Caco-2 (cell line): ENCODE measurements around the gene PIBF1. TPM values are rescaled to one million over a fixed set of nuclear protein-coding genes. Genes with fewer than 3 reads are reported as not detected.

Source experiments
- BruUV-seq: library from RNA; stranded (reverse); fragments of 400-500 nt; replicated peaks from 2 replicates; lab custom pipeline; 2021; lab: Mats Ljungman, UMichigan
- CTCF ChIA-PET: fragments of 300-600 bp; sonication (Branson Sonifier 250); formaldehyde crosslinking; loops from one replicate; lab custom pipeline; 2022; ENCODE audit warnings: antibody characterized with exemption; lab: Charles Lee
- POLR2A ChIA-PET: fragments of 300-600 bp; sonication (Branson Sonifier 250); formaldehyde crosslinking; loops from one replicate; lab custom pipeline; 2022; ENCODE audit warnings: antibody characterized with exemption; lab: Charles Lee
- DNase-seq, 2 experiments: peaks; one replicate each; pipeline versions ENCODE4 v3.0.0 to v3.0.0-alpha.2; 2020 to 2022
- H3K27me3 ChIP-seq: replicated peaks from 2 replicates; pipeline ENCODE4 v1.6.0; 2011; ENCODE audit warnings: low read length; ENCODE audit not compliant: control insufficient read depth, insufficient read depth
- H3K36me3 ChIP-seq: 2 replicates; pipeline ENCODE4 v1.5.1; 2011; ENCODE audit warnings: low read length; ENCODE audit not compliant: control insufficient read depth, insufficient read depth
- H3K4me1 ChIP-seq: fragments of 250-450 bp; sonication (Bioruptor Pico); 2 replicates; pipeline ENCODE4 v1.5.1; 2020; ENCODE audit warnings: mild to moderate bottlenecking
- H3K4me3 ChIP-seq: 2 replicates; pipeline ENCODE4 v1.5.1; 2011; ENCODE audit warnings: low read depth, mild to moderate bottlenecking, control low read depth, low read length
- H3K9me3 ChIP-seq: fragments of 250-450 bp; sonication (Bioruptor Pico); 2 replicates; pipeline ENCODE4 v1.5.1; 2020; ENCODE audit warnings: mild to moderate bottlenecking, moderate library complexity
- H3K27ac Mint-ChIP-seq: one replicate; pipeline ENCODE4 v1.8.0; 2022; ENCODE audit warnings: mixed read lengths; ENCODE audit not compliant: unreplicated experiment
- H3K27me3 Mint-ChIP-seq: one replicate; pipeline ENCODE4 v1.8.0; 2022; ENCODE audit warnings: mixed read lengths; ENCODE audit not compliant: insufficient read depth, unreplicated experiment
- H3K36me3 Mint-ChIP-seq: one replicate; pipeline ENCODE4 v1.8.0; 2022; ENCODE audit warnings: mild to moderate bottlenecking, mixed read lengths; ENCODE audit not compliant: insufficient read depth, unreplicated experiment
- H3K4me1 Mint-ChIP-seq: one replicate; pipeline ENCODE4 v1.8.0; 2022; ENCODE audit warnings: low read depth, mixed read lengths; ENCODE audit not compliant: unreplicated experiment
- H3K4me3 Mint-ChIP-seq: one replicate; pipeline ENCODE4 v1.8.0; 2022; ENCODE audit warnings: mild to moderate bottlenecking, moderate library complexity, mixed read lengths; ENCODE audit not compliant: unreplicated experiment
- H3K9me3 Mint-ChIP-seq: one replicate; pipeline ENCODE4 v1.8.0; 2022; ENCODE audit warnings: mixed read lengths; ENCODE audit not compliant: unreplicated experiment
- CTCF ChIP-seq, 2 experiments: fragments of 200-600 bp in 1 of 2; IDR thresholded peaks; 1 replicate in 1 of 2; 2 replicates in 1 of 2; pipeline versions ENCODE4 v1.5.1 to v1.8.0; 2011 to 2022; ENCODE audit warnings: antibody characterized with exemption in 1 of 2, control low read depth in 1 of 2, inconsistent platforms in 1 of 2, low read depth in 1 of 2, low read length in 1 of 2, mild to moderate bottlenecking in 1 of 2, moderate library complexity in 1 of 2; ENCODE audit not compliant: insufficient read depth in 1 of 2, severe bottlenecking in 1 of 2, unreplicated experiment in 1 of 2
- intact Hi-C: fragments of 100-400 bp; cut with micrococcal nuclease; formaldehyde crosslinking; loops from one replicate; pipeline ENCODE4 v1.10.0; 2022; ENCODE audit not compliant: unreplicated experiment
- total RNA-seq: library from RNA; stranded (reverse); gene quantifications from 2 replicates; pipeline ENCODE4 v1.2.3, GENCODE V29; 2022

The PIBF1 gene
- total RNA-seq, 1 experiment from 2014 or later: 13.4 TPM

DNA sequence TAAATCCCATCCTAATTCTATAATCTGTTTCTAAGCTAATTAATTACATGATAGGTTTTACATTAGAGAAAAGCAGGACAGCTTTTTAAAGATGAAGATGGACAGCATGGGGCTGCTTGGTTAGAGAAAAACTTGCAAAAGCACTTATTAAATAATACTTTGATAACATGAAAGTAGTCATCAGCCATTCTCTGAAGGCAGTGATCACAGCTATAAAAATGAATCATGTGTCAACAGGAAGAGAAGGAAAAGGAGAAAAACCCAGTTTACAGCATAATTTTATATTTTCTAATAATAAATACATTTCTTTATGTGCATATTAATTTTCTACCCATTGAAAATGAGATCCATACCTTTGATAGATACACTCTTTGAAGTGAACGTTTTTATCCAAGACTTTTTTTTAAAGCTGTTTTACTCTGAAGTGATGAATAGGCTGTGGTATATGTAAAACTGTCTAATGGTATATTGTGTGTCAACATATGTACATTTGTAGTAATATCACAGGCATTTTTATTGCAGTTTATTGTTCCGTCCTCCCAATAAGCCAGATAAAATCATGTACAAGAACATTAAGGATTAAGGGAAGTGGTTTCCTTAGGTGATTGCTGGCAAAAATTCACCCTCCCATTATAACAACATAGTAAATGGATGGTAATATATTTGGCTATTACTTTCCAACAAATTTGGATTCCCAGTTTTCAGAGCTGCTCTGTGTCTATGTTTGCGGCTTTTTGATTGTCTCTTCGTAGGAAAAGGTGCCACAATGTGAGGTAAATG is 275.5 kb downstream of the PIBF1 start:
- H3K27me3 ChIP-seq: no peaks in the 10 kb centered on the region
- Mint-ChIP-seq H3K4me1 (peaks cover 25% of the 10 kb centered on the region), H3K9me3 (no peaks in the 10 kb centered on the region), H3K4me3 (peak overlapping the region; percentile 76), H3K27me3 (no peaks in the 10 kb centered on the region), H3K36me3 (peaks cover 41% of the 10 kb centered on the region), H3K27ac (peak overlapping the region; percentile 80)
- intact Hi-C loops: loop anchor here (1.0 to 5.0 kb wide), 9 partner anchors 16 to 270 kb away; no protein-coding TSS in a partner anchor
- BruUV-seq: no TSS peak
- DNase-seq: no peak
- peak overlapping the region; percentile 32 for H3K4me3 ChIP-seq
- CTCF ChIA-PET: interaction anchor here (0.9 to 1.8 kb wide), 2 partner anchors 17 kb away, joined by 3 to 6 read pairs; no protein-coding TSS in a partner anchor
- TF ChIP-seq CTCF (IDR thresholded peaks at IDR 0.05; ENCODE audit: insufficient read depth in 1 of 2, low read depth in 1 of 2, low read length in 1 of 2, severe bottlenecking in 1 of 2, unreplicated experiment in 1 of 2): no peak
- POLR2A ChIA-PET: interaction anchor here (1.1 kb wide), 1 partner anchor 360 kb away, joined by 3 read pairs; no protein-coding TSS in a partner anchor
- H3K4me1 ChIP-seq: peaks cover 49% of the 10 kb centered on the region
- no peaks in the 10 kb centered on the region for H3K9me3 ChIP-seq
- 0 out of 2 replicates have a peak, but pooled peaks cover 5% of the 10 kb centered on the region for H3K36me3 ChIP-seq

- ChIA-PET CTCF (interaction anchor here (0.9 to 1.8 kb wide), 4 partner anchors 17 to 218 kb away, joined by 3 to 8 read pairs (median 4); no protein-coding TSS in a partner anchor), POLR2A (interaction anchor here (1.0 to 1.7 kb wide), 5 partner anchors 11 to 359 kb away, joined by 3 to 14 read pairs (median 3); no protein-coding TSS in a partner anchor)
- H3K4me3 ChIP-seq: peak overlapping the region; percentile 32
- no TSS peak for BruUV-seq
- Mint-ChIP-seq H3K36me3 (peaks cover 46% of the 10 kb centered on the region), H3K27ac (peak overlapping the region; percentile 80), H3K9me3 (no peaks in the 10 kb centered on the region), H3K4me1 (peaks cover 30% of the 10 kb centered on the region), H3K27me3 (no peaks in the 10 kb centered on the region), H3K4me3 (peak overlapping the region; percentile 76)
- peaks cover 52% of the 10 kb centered on the region for H3K4me1 ChIP-seq
- DNase-seq: no peak
- H3K9me3 ChIP-seq: no peaks in the 10 kb centered on the region
- intact Hi-C loops: loop anchor here (1.0 to 5.0 kb wide), 9 partner anchors 17 to 269 kb away; no protein-coding TSS in a partner anchor
- 0 out of 2 replicates have a peak, but pooled peaks cover 6% of the 10 kb centered on the region for H3K36me3 ChIP-seq
- H3K27me3 ChIP-seq: no peaks in the 10 kb centered on the region
- no peak for TF ChIP-seq CTCF (IDR thresholded peaks at IDR 0.05; ENCODE audit: insufficient read depth in 1 of 2, low read depth in 1 of 2, low read length in 1 of 2, severe bottlenecking in 1 of 2, unreplicated experiment in 1 of 2)
These were observed 276.1 kb downstream of the PIBF1 start for GRCh38 chr13:73058064-73058313.

GRCh38 chr13:73058432-73058735 is 276.5 kb downstream of the PIBF1 start:
- intact Hi-C loops: loop anchor here (1.0 to 5.0 kb wide), 9 partner anchors 17 to 269 kb away; no protein-coding TSS in a partner anchor
- Mint-ChIP-seq H3K27me3 (no peaks in the 10 kb centered on the region), H3K4me3 (peak overlapping the region; percentile 76), H3K27ac (peak overlapping the region; percentile 80), H3K4me1 (peaks cover 34% of the 10 kb centered on the region), H3K36me3 (peaks cover 50% of the 10 kb centered on the region), H3K9me3 (no peaks in the 10 kb centered on the region)
- CTCF ChIA-PET: interaction anchor here (0.6 to 1.8 kb wide), 8 partner anchors 14 to 479 kb away, joined by 3 to 8 read pairs (median 3); no protein-coding TSS in a partner anchor
- 0 out of 2 replicates have a peak, but pooled peaks cover 6% of the 10 kb centered on the region for H3K36me3 ChIP-seq
- peaks cover 55% of the 10 kb centered on the region for H3K4me1 ChIP-seq
- no peaks in the 10 kb centered on the region for H3K27me3 ChIP-seq
- no peak for DNase-seq
- TF ChIP-seq CTCF (IDR thresholded peaks at IDR 0.05; ENCODE audit: insufficient read depth in 1 of 2, low read depth in 1 of 2, low read length in 1 of 2, severe bottlenecking in 1 of 2, unreplicated experiment in 1 of 2): no peak
- BruUV-seq: no TSS peak
- H3K9me3 ChIP-seq: no peaks in the 10 kb centered on the region
- peak overlapping the region; percentile 32 for H3K4me3 ChIP-seq
- POLR2A ChIA-PET: interaction anchor here (1.0 to 1.7 kb wide), 6 partner anchors 11 to 359 kb away, joined by 3 to 14 read pairs (median 3); no protein-coding TSS in a partner anchor
